Effector memory CD4-positive, alpha-beta T cell (primary cell): Measurements from ENCODE around the gene CLCA2.

Source experiments
- DNase-seq, 3 donors: peaks; one replicate each; pipeline ENCODE4 v3.0.0-alpha.2; 2020
- H3K27ac ChIP-seq: 2 replicates; pipeline ENCODE4 v1.7.0; 2013; ENCODE audit warnings: mild to moderate bottlenecking, low read length, moderate library complexity; ENCODE audit not compliant: insufficient read depth, poor library complexity, severe bottlenecking
- H3K27me3 ChIP-seq: replicated peaks from 2 replicates; pipeline ENCODE4 v1.7.0; 2013; ENCODE audit warnings: mild to moderate bottlenecking, low read length; ENCODE audit not compliant: insufficient read depth, control insufficient read depth, poor library complexity, severe bottlenecking
- H3K36me3 ChIP-seq: 2 replicates; pipeline ENCODE4 v1.7.0; 2013; ENCODE audit warnings: mild to moderate bottlenecking, low read length, moderate library complexity; ENCODE audit not compliant: control insufficient read depth, insufficient read depth
- H3K4me1 ChIP-seq: 2 replicates; pipeline ENCODE4 v1.7.0; 2013; ENCODE audit warnings: low read length, mild to moderate bottlenecking; ENCODE audit not compliant: control insufficient read depth, insufficient read depth, poor library complexity, severe bottlenecking
- H3K4me3 ChIP-seq: 2 replicates; pipeline ENCODE4 v1.7.0; 2013; ENCODE audit warnings: low read length, low read depth, mild to moderate bottlenecking; ENCODE audit not compliant: insufficient read depth, poor library complexity, severe bottlenecking
- H3K9me3 ChIP-seq: 2 replicates; pipeline ENCODE4 v1.7.0; 2013; ENCODE audit warnings: mild to moderate bottlenecking, low read length, moderate library complexity; ENCODE audit not compliant: control insufficient read depth

The CLCA2 gene

DNA sequence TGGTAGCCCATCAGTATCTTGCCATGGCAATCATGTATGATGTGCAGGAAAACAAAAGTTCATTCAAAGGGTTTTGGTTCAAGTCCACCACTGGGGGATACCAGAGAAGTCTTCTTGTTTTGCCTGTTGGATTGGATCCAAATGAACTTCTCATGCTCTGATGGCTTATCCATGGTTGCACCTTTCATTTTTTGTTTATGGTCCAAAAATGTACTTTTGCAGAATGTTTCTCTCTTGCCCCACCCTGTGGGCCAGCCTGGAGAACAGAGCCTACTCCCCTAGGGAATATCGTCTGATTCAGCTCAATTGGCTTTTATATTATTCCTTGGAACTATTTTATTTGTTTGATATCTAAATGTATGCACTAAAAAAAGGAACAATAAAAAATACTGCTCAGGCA, 24.7 kb downstream of the CLCA2 start:
- Histone ChIP-seq H3K27ac (no peak overlapping the region), H3K9me3 (no peaks in the 10 kb centered on the region), H3K4me1 (no peaks in the 10 kb centered on the region), H3K27me3 (no peaks in the 10 kb centered on the region), H3K4me3 (no peak overlapping the region), H3K36me3 (no peaks in the 10 kb centered on the region)
- no peak for DNase-seq

DNA sequence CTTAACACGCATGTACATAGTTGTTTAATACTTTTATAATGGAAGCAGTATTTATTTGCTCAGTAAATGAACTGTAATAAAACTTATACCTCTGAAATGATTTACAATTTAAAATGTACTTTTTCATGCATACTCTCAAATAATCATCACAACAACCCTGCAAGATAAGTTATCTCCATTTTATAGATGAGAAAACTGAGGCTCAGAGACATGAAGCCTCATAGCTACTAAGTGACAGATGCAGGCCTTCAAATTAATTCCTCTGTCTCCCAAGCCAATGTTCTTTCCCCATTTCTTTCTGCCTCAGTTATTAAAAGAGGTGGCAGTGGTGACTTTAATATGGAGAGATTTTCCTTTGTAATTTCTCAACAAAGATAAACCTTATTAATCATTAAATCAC, 25.1 kb downstream of the CLCA2 start:
- no peaks in the 10 kb centered on the region for H3K36me3 ChIP-seq
- H3K4me1 ChIP-seq = no peaks in the 10 kb centered on the region
- H3K4me3 ChIP-seq = no peak overlapping the region
- H3K9me3 ChIP-seq = no peaks in the 10 kb centered on the region
- no peaks in the 10 kb centered on the region for H3K27me3 ChIP-seq
- DNase-seq = no peak
- no peak overlapping the region for H3K27ac ChIP-seq

DNA sequence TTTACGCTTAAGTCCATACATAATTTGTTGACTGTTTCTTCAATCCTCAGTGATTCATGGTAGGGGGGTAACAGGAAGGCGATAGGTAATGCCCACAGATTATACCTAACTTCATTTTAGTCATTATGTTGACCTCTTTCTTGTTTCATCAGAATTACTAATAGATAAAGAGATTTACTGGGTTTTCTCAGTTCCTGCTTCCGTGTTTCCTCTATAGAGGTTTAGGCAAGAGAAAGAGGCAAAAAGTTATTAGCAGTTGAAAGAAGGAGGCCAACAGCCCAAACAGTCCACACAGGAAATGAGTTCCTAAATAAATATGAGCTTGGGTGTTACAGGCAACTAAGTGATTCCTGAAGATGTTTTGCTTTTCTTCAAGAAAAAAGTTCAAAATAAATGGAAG, 26.9 kb downstream of the CLCA2 start:
- Histone ChIP-seq H3K9me3 (no peaks in the 10 kb centered on the region), H3K4me3 (no peak overlapping the region), H3K27me3 (no peaks in the 10 kb centered on the region), H3K4me1 (no peaks in the 10 kb centered on the region), H3K36me3 (no peaks in the 10 kb centered on the region), H3K27ac (no peak overlapping the region)
- no peak for DNase-seq

DNA sequence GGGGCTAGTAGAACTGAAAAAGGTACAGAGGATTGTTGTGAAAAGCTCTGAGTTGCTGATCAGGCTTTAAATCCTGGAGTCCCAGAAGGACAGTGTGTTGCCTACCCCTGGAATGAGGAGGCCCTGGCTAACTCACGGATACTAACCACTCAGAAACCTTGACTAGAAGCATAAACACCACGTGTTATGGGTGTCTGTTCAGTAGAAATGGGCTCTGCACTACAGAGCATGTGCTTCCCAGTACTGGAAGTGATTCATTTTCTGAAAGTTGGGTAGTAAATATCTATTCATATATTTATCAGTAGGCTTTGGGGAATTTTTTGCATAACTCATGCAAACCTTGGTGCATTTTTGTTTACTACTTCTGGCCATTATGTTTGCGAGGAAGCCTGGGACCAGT, 29.7 kb downstream of the CLCA2 start:
- H3K9me3 ChIP-seq = no peaks in the 10 kb centered on the region
- no peak overlapping the region for H3K4me3 ChIP-seq
- no peaks in the 10 kb centered on the region for H3K27me3 ChIP-seq
- DNase-seq = no peak
- H3K36me3 ChIP-seq = no peaks in the 10 kb centered on the region
- H3K4me1 ChIP-seq = no peaks in the 10 kb centered on the region
- no peak overlapping the region for H3K27ac ChIP-seq

- no peaks in the 10 kb centered on the region for H3K4me1 ChIP-seq
- no peak overlapping the region for H3K4me3 ChIP-seq
- no peaks in the 10 kb centered on the region for H3K36me3 ChIP-seq
- no peak for DNase-seq
- H3K27me3 ChIP-seq = no peaks in the 10 kb centered on the region
- no peak overlapping the region for H3K27ac ChIP-seq
- H3K9me3 ChIP-seq = no peaks in the 10 kb centered on the region
Observed at GRCh38 chr1:86455073-86455472, 31.1 kb downstream of the CLCA2 start.

DNA sequence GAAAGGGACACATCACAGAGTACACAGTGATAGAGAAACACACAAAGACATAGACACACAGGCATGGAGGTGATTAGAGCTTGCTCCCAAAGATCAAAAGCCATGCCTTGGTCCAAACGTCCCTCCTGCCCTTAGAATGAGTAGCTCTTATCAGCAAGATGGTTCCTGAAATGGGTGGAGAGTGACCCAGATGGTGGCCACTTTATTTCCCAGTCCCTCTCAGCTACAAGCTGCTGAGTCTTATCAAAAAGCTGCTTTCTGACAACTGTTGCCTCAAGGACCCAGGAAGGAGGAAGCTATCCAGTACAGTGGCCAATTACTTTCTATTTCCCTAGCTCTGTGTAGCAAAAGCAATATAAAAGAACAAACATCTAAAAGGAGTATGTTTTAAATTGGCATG, 37.0 kb downstream of the CLCA2 start:
- no peaks in the 10 kb centered on the region for H3K4me1 ChIP-seq
- no peaks in the 10 kb centered on the region for H3K36me3 ChIP-seq
- no peak for DNase-seq
- H3K4me3 ChIP-seq = no peak overlapping the region
- H3K27ac ChIP-seq = no peak overlapping the region
- no peaks in the 10 kb centered on the region for H3K27me3 ChIP-seq
- H3K9me3 ChIP-seq = no peaks in the 10 kb centered on the region

DNA sequence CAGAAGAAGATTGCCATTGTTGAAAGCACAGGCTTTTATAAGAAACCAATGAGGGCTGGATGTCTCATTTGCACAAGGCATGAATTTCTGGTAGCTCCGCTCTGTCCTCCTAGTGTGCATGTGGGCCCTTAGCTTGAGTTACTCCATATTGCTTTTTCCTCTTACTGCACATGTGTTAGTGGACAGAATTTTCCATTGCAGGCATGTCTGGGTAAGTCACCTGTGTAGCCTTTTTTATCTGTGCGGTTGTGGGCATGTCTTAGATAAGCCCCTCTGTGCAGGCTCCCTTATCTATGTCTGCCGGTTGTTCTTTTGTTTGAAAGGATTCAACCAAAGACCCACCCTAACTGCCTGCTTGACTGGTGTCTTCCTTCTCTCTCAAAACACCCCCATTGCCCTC, 37.5 kb downstream of the CLCA2 start:
- no peaks in the 10 kb centered on the region for H3K36me3 ChIP-seq
- H3K4me1 ChIP-seq = no peaks in the 10 kb centered on the region
- H3K4me3 ChIP-seq = no peak overlapping the region
- H3K9me3 ChIP-seq = no peaks in the 10 kb centered on the region
- H3K27ac ChIP-seq = no peak overlapping the region
- no peaks in the 10 kb centered on the region for H3K27me3 ChIP-seq
- no peak for DNase-seq

GRCh38 chr1:86464819-86465218, 40.8 kb downstream of the CLCA2 start:
- Histone ChIP-seq H3K27me3 (no peaks in the 10 kb centered on the region), H3K9me3 (no peaks in the 10 kb centered on the region), H3K4me1 (no peaks in the 10 kb centered on the region), H3K36me3 (no peaks in the 10 kb centered on the region), H3K4me3 (no peak overlapping the region), H3K27ac (no peak overlapping the region)
- no peak for DNase-seq

DNA sequence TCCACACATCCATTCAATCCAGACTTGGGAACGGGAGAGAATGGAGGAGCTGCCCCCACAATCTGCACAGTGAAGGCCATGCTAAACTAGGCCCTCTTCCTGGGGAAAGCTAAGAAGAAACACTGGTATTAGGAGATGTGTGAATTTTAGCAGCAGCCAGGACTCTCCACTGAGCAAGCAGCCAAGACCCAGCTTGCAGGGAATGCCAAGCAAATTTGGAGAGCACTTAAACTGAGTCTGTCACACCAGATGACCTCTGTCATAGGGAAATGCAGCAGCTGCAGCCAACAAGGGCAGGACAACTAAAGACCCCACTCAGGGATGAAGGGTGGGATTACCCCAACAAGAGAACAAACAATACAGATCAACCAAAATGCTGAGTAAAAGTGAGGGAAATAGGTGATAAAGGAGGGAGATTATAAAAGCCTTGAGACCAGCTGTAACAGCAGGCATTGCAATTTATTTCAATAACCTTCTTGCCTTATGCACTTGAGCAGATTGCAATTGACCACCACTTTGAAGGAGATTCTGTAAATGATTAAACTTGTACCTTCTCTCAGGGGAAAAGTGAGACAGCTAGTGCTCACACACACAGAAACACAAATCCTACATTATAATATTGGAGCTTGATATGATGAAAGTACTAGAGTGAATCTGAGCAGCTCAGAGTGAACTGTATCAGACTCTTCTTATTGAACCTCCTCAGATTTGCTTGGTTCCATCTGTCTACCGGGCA, 42.3 kb downstream of the CLCA2 start:
- no peaks in the 10 kb centered on the region for H3K36me3 ChIP-seq
- no peak overlapping the region for H3K27ac ChIP-seq
- DNase-seq = no peak
- no peaks in the 10 kb centered on the region for H3K27me3 ChIP-seq
- H3K4me3 ChIP-seq = no peak overlapping the region
- H3K9me3 ChIP-seq = no peaks in the 10 kb centered on the region
- no peaks in the 10 kb centered on the region for H3K4me1 ChIP-seq

DNA sequence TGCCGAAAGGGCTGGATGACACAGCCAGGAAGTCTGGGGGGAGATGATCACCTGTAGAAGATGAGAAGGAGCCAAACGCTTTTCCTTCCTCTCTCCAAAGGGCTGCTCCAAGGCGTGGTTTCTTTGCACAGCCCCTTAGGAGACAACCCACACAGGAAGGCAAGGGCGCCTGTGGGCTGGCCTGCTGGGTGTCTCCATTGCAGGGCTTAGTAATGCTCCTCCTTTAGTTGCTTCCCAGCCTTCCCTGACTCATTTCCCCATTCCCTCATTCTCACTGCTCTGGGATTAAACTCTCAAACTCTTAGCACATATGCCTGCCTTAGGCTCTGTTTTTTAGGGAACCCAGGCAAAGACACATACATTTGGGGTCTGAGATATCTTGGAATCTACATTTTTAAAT, 43.0 kb downstream of the CLCA2 start:
- no peaks in the 10 kb centered on the region for H3K9me3 ChIP-seq
- DNase-seq = no peak
- H3K36me3 ChIP-seq = no peaks in the 10 kb centered on the region
- H3K27me3 ChIP-seq = no peaks in the 10 kb centered on the region
- H3K4me1 ChIP-seq = no peaks in the 10 kb centered on the region
- H3K4me3 ChIP-seq = no peak overlapping the region
- no peak overlapping the region for H3K27ac ChIP-seq
